HG03575 (cell line): ENCODE results near the gene PDPK1.
"Not testable (repeated sequence)": the region's sequence is repeated elsewhere in the genome, so short reads cannot be mapped to it uniquely, and the experiment has no call there.

Experiments
- ATAC-seq: cut with Tn5 transposase; IDR thresholded peaks from one replicate; pipeline ENCODE4 v1.9.1; 2021; ENCODE audit not compliant: unreplicated experiment, insufficient number of reproducible peaks, low FRiP score; ENCODE audit errors: extremely low read depth

The PDPK1 gene

GRCh38 chr16:2577044-2577443, 39.2 kb downstream of the PDPK1 start:
- ATAC-seq = not testable (repeated sequence)

DNA sequence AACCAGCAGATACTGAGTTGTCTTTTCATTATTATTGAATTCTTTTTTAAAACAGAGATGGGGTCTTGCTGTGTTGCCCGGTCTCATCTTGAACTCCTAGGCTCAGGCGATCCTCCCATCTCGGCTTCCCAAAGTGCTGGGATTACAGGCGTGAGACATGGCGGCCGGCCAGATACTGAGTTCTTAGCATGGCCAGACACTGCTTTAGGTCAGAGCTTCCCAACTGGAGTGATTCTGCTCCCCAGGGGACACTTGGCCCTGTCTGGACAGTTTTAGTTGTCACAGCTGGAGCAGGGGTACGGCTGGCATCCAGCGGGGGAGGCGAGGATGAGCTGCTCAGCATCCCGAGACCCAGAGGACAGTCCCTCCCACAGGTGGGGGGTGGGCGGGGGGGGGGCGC, 41.1 kb downstream of the PDPK1 start:
- ATAC-seq = not testable (repeated sequence)

DNA sequence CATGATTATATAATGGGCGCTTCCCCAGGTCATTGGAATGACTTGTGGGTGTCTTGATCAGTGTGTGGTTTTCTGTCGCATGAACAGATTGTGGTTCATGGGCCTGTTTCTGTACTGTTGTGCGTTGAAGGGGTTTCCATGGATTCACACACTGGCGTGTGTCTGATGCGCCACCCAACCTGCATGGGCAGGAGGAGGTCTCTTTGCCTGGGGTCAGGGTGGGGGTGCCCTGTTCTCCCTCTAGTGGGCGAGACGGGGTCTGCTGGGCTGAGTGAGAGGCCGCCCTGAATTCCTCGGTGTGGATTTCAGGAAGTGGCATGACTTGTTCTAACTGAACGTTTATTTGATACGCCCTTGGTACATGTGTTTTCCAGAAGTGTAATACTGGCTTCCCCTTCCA, 42.3 kb downstream of the PDPK1 start:
- ATAC-seq = not testable (repeated sequence)

GRCh38 chr16:2580818-2581217, 43.0 kb downstream of the PDPK1 start:
- not testable (repeated sequence) for ATAC-seq

- no peak for ATAC-seq
Observed at GRCh38 chr16:2584729-2585650, 47.2 kb downstream of the PDPK1 start.

DNA sequence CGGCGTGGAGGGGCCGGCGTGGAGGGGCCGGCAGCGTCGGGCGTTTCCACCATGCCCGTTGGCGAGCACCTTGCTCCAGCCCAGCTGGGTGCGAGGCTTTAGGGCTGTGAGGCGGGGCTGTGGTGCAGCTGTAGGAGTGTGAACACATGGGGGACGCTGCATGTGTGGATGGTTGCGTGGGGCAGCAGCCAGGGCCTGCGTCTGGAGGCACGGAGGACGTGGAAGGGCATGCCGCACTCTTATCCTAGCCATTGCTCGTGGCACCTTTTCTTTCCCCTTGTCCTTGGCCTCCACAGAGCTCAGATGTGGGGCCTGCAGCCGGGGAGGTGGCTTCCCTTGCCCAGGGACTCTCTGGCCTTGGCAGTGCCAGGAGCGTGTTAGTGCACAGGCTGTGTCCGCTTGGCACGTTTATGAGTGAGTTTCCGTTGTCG, 47.8 kb downstream of the PDPK1 start:
- no peak for ATAC-seq

GRCh38 chr16:2586241-2586640, 48.4 kb downstream of the PDPK1 start:
- no peak for ATAC-seq

DNA sequence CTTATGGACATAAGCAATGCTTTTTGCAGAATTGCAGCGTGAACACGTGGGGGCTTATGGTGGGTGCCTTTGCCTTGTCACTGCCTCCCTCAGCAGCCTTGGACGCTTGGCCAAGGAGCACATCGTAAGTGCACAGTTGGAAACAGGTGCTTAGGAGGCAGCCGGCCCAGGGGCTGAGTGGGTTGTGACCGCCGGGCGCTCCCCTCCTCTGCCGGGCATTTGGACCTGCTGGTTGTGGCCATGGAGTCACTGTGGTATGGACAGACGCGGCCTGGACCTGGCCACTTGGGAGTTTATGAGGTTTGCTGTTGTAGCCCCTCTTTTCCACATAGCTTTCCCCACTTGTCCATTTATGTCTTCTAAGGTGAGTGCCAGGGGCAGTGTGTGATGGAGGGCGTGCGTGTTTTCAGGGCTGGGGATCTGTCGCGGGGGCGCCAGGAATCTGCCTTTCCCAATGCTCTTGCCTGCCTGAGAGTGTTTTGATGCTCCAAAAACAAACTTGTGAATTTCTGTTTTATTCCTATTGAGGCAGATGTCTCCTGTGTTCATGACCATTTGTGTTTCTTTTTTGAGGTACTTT, 49.2 kb downstream of the PDPK1 start:
- no peak for ATAC-seq

DNA sequence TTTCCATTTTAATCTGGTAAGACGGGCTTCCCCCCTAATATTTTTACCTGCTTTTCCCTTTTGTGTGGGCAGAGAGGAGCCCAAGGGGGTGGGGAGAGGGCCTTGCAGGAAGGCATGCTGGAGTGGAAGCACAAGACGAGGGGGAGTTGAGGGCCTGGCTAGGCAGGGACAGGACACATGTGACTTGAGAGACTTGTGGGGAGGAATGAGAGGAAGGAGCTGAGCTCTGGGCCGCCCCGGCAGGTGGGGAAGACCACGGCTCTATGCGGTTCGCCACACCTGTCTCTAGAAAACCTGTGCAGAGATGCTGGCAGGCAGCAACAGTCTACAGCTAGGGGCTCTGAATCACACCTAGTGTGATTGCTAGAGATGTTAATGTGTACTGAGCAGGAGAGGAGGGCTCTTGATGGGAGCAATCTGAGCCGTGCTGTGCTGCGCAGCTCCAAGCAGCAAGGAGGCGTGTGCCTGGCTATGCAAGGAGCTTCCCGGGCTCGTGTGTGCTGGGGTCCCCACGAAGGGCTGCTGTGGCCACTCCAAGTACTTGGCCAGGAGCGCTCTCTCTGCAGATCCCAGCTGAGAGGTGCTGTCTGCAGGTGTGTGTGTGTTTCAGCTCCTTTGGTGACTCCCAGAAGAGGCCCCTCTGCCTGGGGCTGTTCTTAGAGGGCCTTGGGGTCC, 50.2 kb downstream of the PDPK1 start:
- ATAC-seq = no peak

DNA sequence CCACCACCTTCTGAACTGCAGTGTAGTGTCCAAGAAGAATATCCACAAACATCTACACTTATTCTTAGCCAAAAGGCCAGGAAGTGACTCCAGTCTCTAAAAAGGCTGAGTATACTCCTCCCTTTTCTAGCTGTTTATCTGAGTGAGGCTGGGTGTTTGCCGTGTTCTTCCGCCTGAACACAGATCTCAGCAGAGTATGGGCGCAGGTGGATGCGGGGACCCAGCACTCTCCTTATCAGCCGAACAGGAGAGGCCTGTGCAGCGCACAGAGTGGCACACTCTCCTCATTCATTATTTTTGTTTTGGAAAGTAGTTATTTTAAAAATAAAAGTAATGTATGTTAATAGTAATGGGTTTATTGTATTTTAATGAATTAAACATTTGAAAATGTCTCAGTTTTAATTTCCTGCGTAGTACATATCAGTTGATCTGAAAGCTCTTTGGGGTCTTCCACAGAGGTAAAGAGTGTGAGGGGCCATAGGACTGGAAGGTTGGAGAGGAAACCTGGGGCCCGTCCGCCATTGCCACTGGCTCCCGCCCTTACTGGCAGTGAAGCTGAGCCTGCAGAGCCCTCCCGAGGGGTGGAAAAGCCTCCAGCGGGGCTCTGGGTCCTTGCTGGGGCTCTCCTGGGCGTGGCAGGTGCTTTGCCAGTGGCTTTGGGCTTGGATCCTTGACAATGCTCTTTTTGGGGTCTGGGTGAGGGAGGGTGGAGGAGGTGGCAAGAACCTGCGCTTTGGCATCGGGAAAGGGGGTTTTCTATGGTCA, 53.8 kb downstream of the PDPK1 start:
- ATAC-seq = no peak

GRCh38 chr16:2592786-2593185, 55.0 kb downstream of the PDPK1 start:
- no peak for ATAC-seq

DNA sequence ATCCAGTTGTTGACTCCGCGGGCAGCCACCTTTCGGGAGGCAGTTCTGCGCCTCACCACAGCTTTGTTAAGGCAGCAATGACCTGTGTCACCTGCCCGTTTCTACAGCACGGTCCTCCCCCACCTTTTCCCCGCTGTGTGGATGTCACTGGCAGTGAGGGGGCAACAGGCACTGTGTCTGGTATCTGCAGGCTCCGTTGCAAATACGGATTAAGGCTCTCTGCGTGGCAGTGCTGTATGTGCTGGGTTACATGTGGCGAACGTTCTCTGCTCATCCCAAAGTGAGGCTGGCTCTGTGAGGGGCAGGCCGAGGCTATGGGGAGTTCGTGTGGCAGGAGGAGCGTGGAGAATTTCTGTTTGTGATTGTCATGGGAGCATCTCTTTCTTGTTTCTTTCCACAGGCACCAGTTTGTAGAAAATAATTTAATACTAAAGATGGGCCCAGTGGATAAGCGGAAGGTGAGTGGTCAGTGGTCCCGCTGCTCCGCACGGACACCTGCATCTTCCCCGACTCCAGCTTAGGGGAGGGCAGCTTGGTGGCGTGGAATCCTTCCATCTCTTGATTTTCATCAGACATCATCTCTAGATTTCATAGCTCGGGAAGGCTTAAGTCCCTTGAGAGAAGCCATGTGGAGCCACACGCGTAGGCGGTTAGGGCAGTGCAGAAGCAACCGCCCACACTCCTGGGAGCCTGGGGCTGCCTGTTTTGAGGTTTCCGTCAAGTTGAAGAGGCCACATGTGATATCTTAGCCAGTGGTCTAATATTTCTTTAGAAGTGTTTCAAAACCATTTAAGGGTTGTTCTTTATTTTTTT, 57.8 kb downstream of the PDPK1 start:
- ATAC-seq = no peak

DNA sequence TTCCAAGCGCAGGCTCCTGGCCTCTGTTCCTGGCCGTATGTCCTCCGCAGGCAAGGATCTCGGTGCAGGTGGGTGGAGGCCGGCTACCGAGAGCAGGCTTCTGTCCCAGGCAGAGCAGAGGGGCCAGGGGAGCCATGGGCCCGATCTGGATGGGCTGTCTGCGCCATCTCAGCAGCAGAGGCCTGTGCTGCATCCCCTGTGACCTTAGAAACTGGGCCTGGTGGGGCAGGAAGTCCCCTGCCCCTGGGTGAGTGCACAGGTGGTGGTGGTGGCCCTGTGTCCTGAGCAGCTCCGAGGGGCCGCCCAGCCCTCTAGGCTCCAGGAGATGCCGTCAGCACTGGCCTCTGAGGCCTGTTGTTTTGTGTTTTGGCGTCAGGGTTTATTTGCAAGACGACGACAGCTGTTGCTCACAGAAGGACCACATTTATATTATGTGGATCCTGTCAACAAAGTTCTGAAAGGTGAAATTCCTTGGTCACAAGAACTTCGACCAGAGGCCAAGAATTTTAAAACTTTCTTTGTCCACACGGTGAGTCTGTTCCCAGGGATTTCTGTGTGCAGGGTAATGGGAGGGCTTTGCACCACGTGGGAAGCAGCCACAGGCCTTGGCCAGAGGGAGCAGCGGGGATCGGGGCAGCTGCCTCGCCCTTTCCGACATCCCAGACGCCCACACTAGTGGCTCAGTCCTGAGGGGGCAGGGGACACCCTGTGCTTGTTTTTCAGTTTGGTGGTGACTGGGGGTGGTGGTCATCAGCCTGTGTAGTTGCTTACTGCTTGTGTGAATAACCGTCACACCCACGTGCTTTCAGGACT, 59.1 kb downstream of the PDPK1 start:
- ATAC-seq = no peak

DNA sequence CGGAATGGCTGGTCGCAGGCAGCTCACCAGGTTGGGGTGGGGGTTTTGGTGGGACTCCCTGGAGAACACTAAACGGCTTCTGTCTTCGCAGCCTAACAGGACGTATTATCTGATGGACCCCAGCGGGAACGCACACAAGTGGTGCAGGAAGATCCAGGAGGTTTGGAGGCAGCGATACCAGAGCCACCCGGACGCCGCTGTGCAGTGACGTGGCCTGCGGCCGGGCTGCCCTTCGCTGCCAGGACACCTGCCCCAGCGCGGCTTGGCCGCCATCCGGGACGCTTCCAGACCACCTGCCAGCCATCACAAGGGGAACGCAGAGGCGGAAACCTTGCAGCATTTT, 59.7 kb downstream of the PDPK1 start:
- no peak for ATAC-seq

- no peak for ATAC-seq
Observed at GRCh38 chr16:2598133-2598641, 60.4 kb downstream of the PDPK1 start.

DNA sequence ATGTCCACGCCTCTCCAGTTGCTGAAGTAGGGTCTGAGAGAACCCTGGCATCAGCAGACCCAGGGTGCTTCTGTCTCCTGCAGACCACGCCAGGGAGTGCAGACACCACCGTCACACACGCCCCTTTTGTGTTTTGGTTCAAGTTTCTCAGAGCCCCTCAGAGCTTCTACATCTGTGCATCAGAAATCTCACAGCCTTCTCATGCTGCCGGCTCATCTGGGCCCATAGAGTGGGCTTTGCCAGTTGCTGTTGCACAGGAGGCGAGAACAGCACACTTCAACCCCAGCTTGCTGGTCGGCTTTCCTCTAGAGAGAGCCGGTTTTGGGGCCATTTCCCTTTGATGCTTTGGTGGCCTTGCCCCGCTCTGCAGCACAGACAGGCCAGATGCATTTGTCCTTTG, 60.9 kb downstream of the PDPK1 start:
- ATAC-seq = no peak

DNA sequence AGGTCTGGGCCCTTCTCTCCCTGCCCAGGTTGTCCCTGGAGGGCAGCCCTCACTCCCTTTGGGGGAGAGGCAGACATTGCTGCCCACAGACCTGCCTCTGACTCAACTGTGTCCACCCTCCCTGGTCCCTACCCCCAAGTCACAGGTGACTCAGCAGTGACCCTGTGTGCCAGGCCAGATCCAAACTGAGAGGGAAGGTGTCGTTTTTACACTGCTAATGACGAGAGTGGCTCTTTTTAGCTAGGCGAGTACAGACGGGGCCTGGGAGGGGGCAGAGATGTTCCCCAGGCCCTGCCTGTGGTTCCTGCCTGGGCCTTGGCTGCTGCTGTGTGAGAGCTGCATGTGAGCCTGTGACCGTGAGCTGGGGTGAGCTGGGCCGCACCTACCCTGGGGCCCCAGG, 61.3 kb downstream of the PDPK1 start:
- not testable (repeated sequence) for ATAC-seq

- not testable (repeated sequence) for ATAC-seq
Observed at GRCh38 chr16:2599785-2600184, 62.0 kb downstream of the PDPK1 start.
